ENCODE data around the gene PTPRG. TPM values are rescaled to one million over a fixed set of nuclear protein-coding genes. Genes with fewer than 3 reads are reported as not detected.

Gene PTPRG
- total and polyA plus RNA-seq, 7 donors = 0.69 to 76.3 (median 62.7) TPM

GRCh38 chr3:62229908-62230307 is 668.5 kb downstream of the PTPRG start:
- intact Hi-C loops (cut with DNase I) = no loop called here
- Histone ChIP-seq H3K4me3 (no peak overlapping the region), H3K9me3 (no peaks in the 10 kb centered on the region), H3K27ac (no peak overlapping the region), H3K36me3 (no peaks in the 10 kb centered on the region), H3K27me3 (no peaks in the 10 kb centered on the region), H3K4me1 (peaks cover 0 to 5% (median 2%) of the 10 kb centered on the region in 4 donors)
- TF ChIP-seq, protein P1, sequence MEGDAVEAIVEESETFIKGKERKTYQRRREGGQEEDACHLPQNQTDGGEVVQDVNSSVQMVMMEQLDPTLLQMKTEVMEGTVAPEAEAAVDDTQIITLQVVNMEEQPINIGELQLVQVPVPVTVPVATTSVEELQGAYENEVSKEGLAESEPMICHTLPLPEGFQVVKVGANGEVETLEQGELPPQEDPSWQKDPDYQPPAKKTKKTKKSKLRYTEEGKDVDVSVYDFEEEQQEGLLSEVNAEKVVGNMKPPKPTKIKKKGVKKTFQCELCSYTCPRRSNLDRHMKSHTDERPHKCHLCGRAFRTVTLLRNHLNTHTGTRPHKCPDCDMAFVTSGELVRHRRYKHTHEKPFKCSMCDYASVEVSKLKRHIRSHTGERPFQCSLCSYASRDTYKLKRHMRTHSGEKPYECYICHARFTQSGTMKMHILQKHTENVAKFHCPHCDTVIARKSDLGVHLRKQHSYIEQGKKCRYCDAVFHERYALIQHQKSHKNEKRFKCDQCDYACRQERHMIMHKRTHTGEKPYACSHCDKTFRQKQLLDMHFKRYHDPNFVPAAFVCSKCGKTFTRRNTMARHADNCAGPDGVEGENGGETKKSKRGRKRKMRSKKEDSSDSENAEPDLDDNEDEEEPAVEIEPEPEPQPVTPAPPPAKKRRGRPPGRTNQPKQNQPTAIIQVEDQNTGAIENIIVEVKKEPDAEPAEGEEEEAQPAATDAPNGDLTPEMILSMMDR (IDR thresholded peaks at IDR 0.05) = no peak
- no peak for TF ChIP-seq POLR2AphosphoS5 (IDR thresholded peaks at IDR 0.05)
- TF ChIP-seq EP300 (IDR thresholded peaks at IDR 0.05) = no peak
- no peak for TF ChIP-seq POLR2A (IDR thresholded peaks at IDR 0.05)
- no peak for DNase-seq
- WGBS, 2 donors = 77% methylated on average over 1 of the region's 1 CpG

- no peak for DNase-seq
- H3K27ac ChIP-seq = no peak overlapping the region
- intact Hi-C loops (cut with DNase I) = no loop called here
- H3K36me3 ChIP-seq = no peaks in the 10 kb centered on the region
- TF ChIP-seq POLR2A (IDR thresholded peaks at IDR 0.05) (no peak), EP300 (IDR thresholded peaks at IDR 0.05) (no peak), POLR2AphosphoS5 (IDR thresholded peaks at IDR 0.05) (no peak)
- TF ChIP-seq, protein P1 (IDR thresholded peaks at IDR 0.05) = no peak
- no peaks in the 10 kb centered on the region for H3K27me3 ChIP-seq
- no peaks in the 10 kb centered on the region for H3K9me3 ChIP-seq
- 94% methylated on average over 6 of the region's 6 CpGs for WGBS, 2 donors
- no peak overlapping the region for H3K4me3 ChIP-seq
- peaks cover 0 to 12% (median 6%) of the 10 kb centered on the region in 4 donors for H3K4me1 ChIP-seq
Measured at GRCh38 chr3:62233065-62233464, 671.7 kb downstream of the PTPRG start.

GRCh38 chr3:62236016-62236415 is 674.6 kb downstream of the PTPRG start:
- Histone ChIP-seq H3K36me3 (no peaks in the 10 kb centered on the region), H3K27ac (no peak overlapping the region), H3K27me3 (no peaks in the 10 kb centered on the region), H3K9me3 (no peaks in the 10 kb centered on the region), H3K4me1 (peaks cover 0 to 12% (median 6%) of the 10 kb centered on the region in 4 donors), H3K4me3 (no peak overlapping the region)
- WGBS, 2 donors = 17 to 47% methylated on average over 4 of the region's 4 CpGs
- TF ChIP-seq POLR2AphosphoS5 (IDR thresholded peaks at IDR 0.05) (no peak), POLR2A (IDR thresholded peaks at IDR 0.05) (no peak), EP300 (IDR thresholded peaks at IDR 0.05) (no peak)
- TF ChIP-seq, protein P1 (IDR thresholded peaks at IDR 0.05) = no peak
- DNase-seq = no peak
- intact Hi-C loops (cut with DNase I) = no loop called here

GRCh38 chr3:62237286-62237948 is 676.0 kb downstream of the PTPRG start:
- H3K9me3 ChIP-seq = no peaks in the 10 kb centered on the region
- intact Hi-C loops (cut with DNase I) = no loop called here
- no peaks in the 10 kb centered on the region for H3K27me3 ChIP-seq
- H3K4me1 ChIP-seq = peaks cover 0 to 12% (median 6%) of the 10 kb centered on the region in 4 donors
- H3K27ac ChIP-seq = no peak overlapping the region
- TF ChIP-seq POLR2A (IDR thresholded peaks at IDR 0.05) (no peak), EP300 (IDR thresholded peaks at IDR 0.05) (no peak), POLR2AphosphoS5 (IDR thresholded peaks at IDR 0.05) (no peak)
- TF ChIP-seq, protein P1 (IDR thresholded peaks at IDR 0.05) = no peak
- WGBS, 2 donors = 86 to 90% methylated on average over 5 of the region's 5 CpGs
- DNase-seq = no peak
- H3K36me3 ChIP-seq = no peaks in the 10 kb centered on the region
- no peak overlapping the region for H3K4me3 ChIP-seq

DNA sequence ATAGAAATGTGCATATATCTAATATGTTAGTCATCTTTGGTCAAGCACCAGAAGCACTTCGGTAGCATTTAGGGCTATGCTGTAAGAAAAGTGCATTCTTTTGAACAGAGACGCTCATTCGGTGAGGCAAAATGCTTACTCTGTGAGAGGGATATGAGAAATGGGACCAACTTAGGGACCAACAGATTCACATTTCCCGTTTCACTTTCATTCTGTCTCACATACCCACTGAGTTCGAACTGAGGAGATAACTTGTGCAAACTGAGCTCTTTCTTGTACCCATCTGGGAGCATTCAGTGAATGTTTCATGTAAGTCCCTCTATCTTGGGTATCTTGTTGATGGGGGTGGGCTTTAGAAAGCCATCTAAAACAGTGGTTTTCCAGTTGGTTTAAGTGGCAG is 676.6 kb downstream of the PTPRG start:
- H3K9me3 ChIP-seq = no peaks in the 10 kb centered on the region
- DNase-seq = no peak
- whole genome bisulfite sequencing, 2 donors = 81 to 82% methylated on average over 5 of the region's 5 CpGs
- H3K36me3 ChIP-seq = peaks cover 0 to 6% (median 0%) of the 10 kb centered on the region in 4 donors
- peaks cover 0 to 12% (median 6%) of the 10 kb centered on the region in 4 donors for H3K4me1 ChIP-seq
- TF ChIP-seq POLR2A (IDR thresholded peaks at IDR 0.05) (no peak), EP300 (IDR thresholded peaks at IDR 0.05) (no peak), POLR2AphosphoS5 (IDR thresholded peaks at IDR 0.05) (no peak)
- TF ChIP-seq, protein P1 (IDR thresholded peaks at IDR 0.05) = no peak
- intact Hi-C loops (cut with DNase I) = no loop called here
- no peaks in the 10 kb centered on the region for H3K27me3 ChIP-seq
- H3K27ac ChIP-seq = no peak overlapping the region
- H3K4me3 ChIP-seq = no peak overlapping the region
